PC-3 (cell line): ENCODE results near the gene ZNF837. TPM values are rescaled to one million over a fixed set of nuclear protein-coding genes. Genes with fewer than 3 reads are reported as not detected.

Source experiments
- ATAC-seq: fragments of 200-7000 bp; cut with Tn5 transposase; 2 replicates; pipeline ENCODE4 v1.9.1; 2020; ENCODE audit warnings: mild to moderate bottlenecking, moderate library complexity
- BruUV-seq: library from RNA; stranded (reverse); fragments of 400-500 nt; replicated peaks from 2 replicates; lab custom pipeline; 2021; lab: Mats Ljungman, UMichigan
- CTCF ChIA-PET: fragments of 300-600 bp; sonication (Branson Sonifier 250); formaldehyde crosslinking; loops from one replicate; lab custom pipeline; 2022; ENCODE audit warnings: antibody characterized with exemption; lab: Charles Lee
- POLR2A ChIA-PET: fragments of 300-600 bp; sonication (Branson Sonifier 250); formaldehyde crosslinking; loops from one replicate; lab custom pipeline; 2022; ENCODE audit warnings: antibody characterized with exemption; ENCODE audit not compliant: unreplicated experiment; lab: Charles Lee
- DNase-seq: peaks from one replicate; pipeline ENCODE4 v3.0.0-alpha.2; 2015
- H2AFZ ChIP-seq: fragments of 300-600 bp; sonication (generic); 2 replicates; pipeline ENCODE4 v1.6.0; 2016; ENCODE audit warnings: antibody characterized with exemption, low read length
- H3F3A ChIP-seq: fragments of 300-600 bp; sonication (generic); one replicate; pipeline ENCODE4 v1.6.0; 2017; ENCODE audit warnings: antibody characterized with exemption, low read length, control low read depth, mild to moderate bottlenecking; ENCODE audit not compliant: unreplicated experiment
- H3K27ac ChIP-seq: fragments of 300-600 bp; sonication (generic); 2 replicates; pipeline ENCODE4 v1.5.1; 2016; ENCODE audit warnings: mild to moderate bottlenecking, low read length
- H3K27me3 ChIP-seq: fragments of 300-600 bp; sonication (generic); 2 replicates; pipeline ENCODE4 v1.6.1; 2016; ENCODE audit warnings: low read length, mixed read lengths
- H3K36me3 ChIP-seq: fragments of 300-600 bp; sonication (generic); 2 replicates; pipeline ENCODE4 v1.6.1; 2016; ENCODE audit warnings: low read depth, mixed run types, low read length, mixed read lengths
- H3K4me1 ChIP-seq: fragments of 300-600 bp; sonication (generic); 2 replicates; pipeline ENCODE4 v1.5.1; 2016; ENCODE audit warnings: low read length; ENCODE audit not compliant: insufficient read depth
- H3K4me2 ChIP-seq: fragments of 300-600 bp; sonication (generic); 2 replicates; pipeline ENCODE4 v1.6.0; 2016; ENCODE audit warnings: low read length
- H3K4me3 ChIP-seq: fragments of 300-600 bp; sonication (generic); 2 replicates; pipeline ENCODE4 v1.5.1; 2016; ENCODE audit warnings: mild to moderate bottlenecking, low read length, mixed read lengths
- H3K79me2 ChIP-seq: fragments of 300-600 bp; sonication (generic); 2 replicates; pipeline ENCODE4 v1.6.1; 2017; ENCODE audit warnings: low read length, mixed read lengths
- H3K9ac ChIP-seq: fragments of 300-600 bp; sonication (generic); 2 replicates; pipeline ENCODE4 v1.6.0; 2016; ENCODE audit warnings: mild to moderate bottlenecking, low read length
- H3K9me2 ChIP-seq: fragments of 300-600 bp; sonication (generic); replicated peaks from 2 replicates; pipeline ENCODE4 v1.6.1; 2016; ENCODE audit warnings: mixed run types, low read length, mixed read lengths
- H3K9me3 ChIP-seq: fragments of 300-600 bp; sonication (generic); 2 replicates; pipeline ENCODE4 v1.6.1; 2016; ENCODE audit warnings: low read length, mixed read lengths
- H4K20me1 ChIP-seq: fragments of 300-600 bp; sonication (generic); 2 replicates; pipeline ENCODE4 v1.6.1; 2016; ENCODE audit warnings: low read length, mixed read lengths
- EZH2 ChIP-seq: fragments of 300-600 bp; sonication (generic); IDR thresholded peaks from one replicate; pipeline ENCODE4 v1.6.1; 2017; ENCODE audit warnings: antibody characterized with exemption, mild to moderate bottlenecking, low read length; ENCODE audit not compliant: unreplicated experiment
- EZH2phosphoT487 ChIP-seq: fragments of 300-600 bp; sonication (generic); IDR thresholded peaks from 2 replicates; pipeline ENCODE4 v1.6.1; 2018; ENCODE audit warnings: mild to moderate bottlenecking, antibody characterized with exemption, low read length, borderline replicate concordance
- intact Hi-C: fragments of 100-400 bp; cut with micrococcal nuclease; formaldehyde crosslinking; loops from 2 replicates; pipeline ENCODE4 v1.9.0; 2023
- total RNA-seq: library from RNA; depleted of rRNA; stranded (reverse); fragments of >200 nt; gene quantifications from 2 replicates; pipeline ENCODE4 v1.2.3, GENCODE V29; 2014
- TF ChIP-seq, protein P1 (sequence below): fragments of 300-600 bp; sonication (generic); conservative IDR thresholded peaks from 2 replicates; pipeline ENCODE4 v1.5.1; 2017; ENCODE audit warnings: antibody characterized with exemption, low read depth, mild to moderate bottlenecking, low read length

Gene ZNF837
- total RNA-seq, 1 experiment from 2014 or later: 9.5 TPM

DNA sequence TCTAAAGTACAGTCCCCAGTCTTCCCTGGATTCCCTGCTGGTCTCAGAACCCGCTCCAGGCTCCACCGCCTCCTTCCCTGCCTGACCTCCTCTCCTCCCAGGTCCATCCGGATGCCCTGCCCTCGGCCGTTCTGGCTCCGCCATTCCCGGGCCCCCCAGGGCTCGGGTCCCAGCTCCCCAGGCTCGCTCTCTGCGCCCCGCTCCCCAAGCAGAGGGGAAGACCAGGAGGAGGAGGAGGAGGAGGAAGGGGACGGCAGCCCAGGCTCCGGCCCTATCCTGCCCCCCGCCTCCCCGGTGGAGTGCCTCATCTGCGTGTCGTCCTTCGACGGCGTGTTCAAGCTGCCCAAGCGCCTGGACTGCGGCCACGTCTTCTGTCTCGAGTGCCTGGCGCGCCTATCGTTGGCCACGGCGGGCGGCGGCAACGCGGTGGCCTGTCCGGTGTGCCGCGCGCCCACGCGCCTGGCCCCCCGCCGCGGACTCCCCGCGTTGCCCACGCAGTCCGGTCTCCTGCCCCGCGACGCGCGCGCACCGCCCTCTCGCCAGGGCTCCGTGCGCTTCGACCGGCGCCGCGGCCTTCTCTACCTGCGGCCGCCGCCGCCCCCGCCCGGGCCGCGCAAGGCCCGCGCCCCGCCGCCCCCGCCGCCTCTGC lies 15.3 kb upstream of the ZNF837 start:
- H2AFZ ChIP-seq: no peak overlapping the region
- H3K27me3 ChIP-seq: no peaks in the 10 kb centered on the region
- H3F3A ChIP-seq: peaks cover 22% of the 10 kb centered on the region
- H3K9me3 ChIP-seq: no peaks in the 10 kb centered on the region
- DNase-seq (no peak), ATAC-seq (peak; percentile 10)
- no peaks in the 10 kb centered on the region for H3K9me2 ChIP-seq
- ChIA-PET CTCF (no interaction called here), POLR2A (no interaction called here)
- peaks cover 35% of the 10 kb centered on the region for H3K36me3 ChIP-seq
- no peak overlapping the region for H3K4me2 ChIP-seq
- no TSS peak for BruUV-seq
- no peak overlapping the region for H3K27ac ChIP-seq
- H3K79me2 ChIP-seq: peaks cover 24% of the 10 kb centered on the region
- peaks cover 31% of the 10 kb centered on the region for H3K4me1 ChIP-seq
- H3K9ac ChIP-seq: no peak overlapping the region
- H4K20me1 ChIP-seq: peaks cover 34% of the 10 kb centered on the region
- TF ChIP-seq, protein P1, sequence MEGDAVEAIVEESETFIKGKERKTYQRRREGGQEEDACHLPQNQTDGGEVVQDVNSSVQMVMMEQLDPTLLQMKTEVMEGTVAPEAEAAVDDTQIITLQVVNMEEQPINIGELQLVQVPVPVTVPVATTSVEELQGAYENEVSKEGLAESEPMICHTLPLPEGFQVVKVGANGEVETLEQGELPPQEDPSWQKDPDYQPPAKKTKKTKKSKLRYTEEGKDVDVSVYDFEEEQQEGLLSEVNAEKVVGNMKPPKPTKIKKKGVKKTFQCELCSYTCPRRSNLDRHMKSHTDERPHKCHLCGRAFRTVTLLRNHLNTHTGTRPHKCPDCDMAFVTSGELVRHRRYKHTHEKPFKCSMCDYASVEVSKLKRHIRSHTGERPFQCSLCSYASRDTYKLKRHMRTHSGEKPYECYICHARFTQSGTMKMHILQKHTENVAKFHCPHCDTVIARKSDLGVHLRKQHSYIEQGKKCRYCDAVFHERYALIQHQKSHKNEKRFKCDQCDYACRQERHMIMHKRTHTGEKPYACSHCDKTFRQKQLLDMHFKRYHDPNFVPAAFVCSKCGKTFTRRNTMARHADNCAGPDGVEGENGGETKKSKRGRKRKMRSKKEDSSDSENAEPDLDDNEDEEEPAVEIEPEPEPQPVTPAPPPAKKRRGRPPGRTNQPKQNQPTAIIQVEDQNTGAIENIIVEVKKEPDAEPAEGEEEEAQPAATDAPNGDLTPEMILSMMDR: no peak
- no peak for TF ChIP-seq EZH2phosphoT487
- TF ChIP-seq EZH2: no peak
- H3K4me3 ChIP-seq: no peak overlapping the region
- intact Hi-C loops: no loop called here

DNA sequence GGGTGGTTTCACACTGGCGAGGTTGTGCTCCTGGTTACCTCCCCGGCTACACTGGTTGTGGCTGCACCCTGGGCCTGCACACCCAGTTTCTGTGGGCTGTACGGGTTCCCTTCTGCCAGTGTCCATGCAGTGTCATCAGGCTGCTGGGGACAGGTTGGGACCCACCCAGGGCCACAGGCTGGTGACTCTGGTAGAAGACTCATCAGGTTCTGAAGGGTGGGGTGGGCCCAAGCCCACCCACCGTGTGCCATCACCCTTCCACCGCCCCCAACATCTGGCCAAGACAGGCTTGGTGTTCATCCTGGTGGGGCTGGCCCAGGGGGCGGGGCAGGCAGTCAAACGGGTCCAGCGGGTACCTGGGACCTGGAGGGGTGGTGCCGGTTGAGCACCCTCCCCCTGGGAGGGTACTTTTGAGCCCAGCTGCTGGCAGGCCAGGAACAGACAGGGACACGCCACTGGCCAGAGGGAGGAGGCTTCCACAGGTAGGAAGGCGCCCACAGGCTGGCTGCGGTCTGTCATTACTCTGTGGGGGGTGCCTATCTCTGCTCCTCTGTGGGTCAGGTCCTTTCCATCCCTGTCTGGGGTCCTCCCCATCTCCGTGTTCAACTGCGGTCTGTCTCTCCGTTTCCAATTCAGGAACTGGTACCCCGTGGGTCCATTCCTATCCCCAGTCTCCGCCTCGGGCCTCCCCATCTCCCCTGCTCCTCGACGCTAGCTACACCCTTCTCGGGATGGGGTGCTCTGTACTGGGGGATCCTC lies 14.6 kb upstream of the ZNF837 start, which contains the start of gene RNF225:
TSS of gene RNF225 (plus strand) at position 437 of the 759 bp plus-strand sequence. CDS start 434 bp downstream, outside the sequence.
- intact Hi-C loops: no loop called here
- H4K20me1 ChIP-seq: peaks cover 41% of the 10 kb centered on the region
- H3K79me2 ChIP-seq: peaks cover 31% of the 10 kb centered on the region
- H3K4me2 ChIP-seq: no peak within 1 kb of the TSS
- no peaks in the 10 kb centered on the region for H3K9me3 ChIP-seq
- CTCF ChIA-PET: no interaction called here
- BruUV-seq: no TSS peak
- H3K27ac ChIP-seq: peak within 1 kb of the TSS; percentile 6; the same call in 1 of the 2 replicates
- ATAC-seq: peak; percentile 59
- H3K27me3 ChIP-seq: no peaks in the 10 kb centered on the region
- H3K36me3 ChIP-seq: peaks cover 42% of the 10 kb centered on the region
- peaks cover 22% of the 10 kb centered on the region for H3F3A ChIP-seq
- POLR2A ChIA-PET: no interaction called here
- H3K4me3 ChIP-seq: no peak within 1 kb of the TSS
- H2AFZ ChIP-seq: no peak within 1 kb of the TSS
- H3K9ac ChIP-seq: no peak within 1 kb of the TSS
- no peaks in the 10 kb centered on the region for H3K9me2 ChIP-seq
- H3K4me1 ChIP-seq: peaks cover 28% of the 10 kb centered on the region
- no peak for TF ChIP-seq EZH2phosphoT487
- TF ChIP-seq, protein P1: no peak
- no peak for TF ChIP-seq EZH2
- peak; percentile 83 for DNase-seq

DNA sequence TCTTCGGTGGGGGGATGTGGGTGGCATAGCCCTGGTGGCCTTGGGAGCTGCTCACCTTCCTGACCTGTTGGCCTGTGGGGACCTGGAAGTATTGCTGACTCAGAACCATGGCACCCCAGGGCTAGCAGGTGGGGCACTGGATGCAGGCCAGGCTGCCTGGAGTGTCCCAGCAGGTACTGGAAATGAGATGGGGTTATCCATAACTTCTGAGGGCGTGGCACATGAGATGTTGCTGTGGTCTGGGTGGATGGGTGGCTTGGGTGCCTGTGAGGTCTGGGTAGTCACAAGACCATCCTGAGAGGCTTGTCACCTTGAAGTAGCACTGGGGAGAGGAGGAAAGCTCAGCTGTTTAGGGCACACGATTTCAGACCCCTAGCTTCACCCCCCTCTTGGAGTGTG lies 14.0 kb upstream of the ZNF837 start:
- H3K79me2 ChIP-seq: peaks cover 36% of the 10 kb centered on the region
- BruUV-seq: no TSS peak
- no peak overlapping the region for H3K4me3 ChIP-seq
- peaks cover 24% of the 10 kb centered on the region for H3K4me1 ChIP-seq
- H3K27ac ChIP-seq: peak overlapping the region; percentile 6; the same call in 1 of the 2 replicates
- peaks cover 41% of the 10 kb centered on the region for H4K20me1 ChIP-seq
- no peaks in the 10 kb centered on the region for H3K9me2 ChIP-seq
- no peak overlapping the region for H3K9ac ChIP-seq
- no peak overlapping the region for H3K4me2 ChIP-seq
- H3K9me3 ChIP-seq: no peaks in the 10 kb centered on the region
- peak; percentile 45 for DNase-seq
- peak; percentile 35 for ATAC-seq
- peaks cover 22% of the 10 kb centered on the region for H3F3A ChIP-seq
- H3K27me3 ChIP-seq: no peaks in the 10 kb centered on the region
- intact Hi-C loops: no loop called here
- POLR2A ChIA-PET: no interaction called here
- TF ChIP-seq EZH2 (no peak), EZH2phosphoT487 (no peak)
- TF ChIP-seq, protein P1: no peak
- H2AFZ ChIP-seq: no peak overlapping the region
- peaks cover 46% of the 10 kb centered on the region for H3K36me3 ChIP-seq
- CTCF ChIA-PET: no interaction called here
